NCI-H2227 treated with DMSO at 0.1 percent for 48 hours (cell line): ENCODE measurements around the gene CELF2.

Experiments used
- DNase-seq: peaks from one replicate; lab custom pipeline; 2025; lab: John Stamatoyannopoulos, UW

CELF2 gene

GRCh38 chr10:11303361-11304170 lies 285.9 kb downstream of the CELF2 start:
- DNase-seq: no peak

GRCh38 chr10:11304906-11305585 lies 287.4 kb downstream of the CELF2 start:
- DNase-seq: no peak

GRCh38 chr10:11305825-11306593 lies 288.3 kb downstream of the CELF2 start:
- DNase-seq: no peak

GRCh38 chr10:11307004-11307403 lies 289.3 kb downstream of the CELF2 start:
- no peak for DNase-seq

GRCh38 chr10:11307937-11308336 lies 290.3 kb downstream of the CELF2 start:
- DNase-seq: no peak

- DNase-seq: no peak
These were observed 293.4 kb downstream of the CELF2 start for GRCh38 chr10:11311027-11311426.

GRCh38 chr10:11313463-11313862 lies 295.8 kb downstream of the CELF2 start:
- DNase-seq: no peak

- no peak for DNase-seq
These were observed 300.4 kb downstream of the CELF2 start for GRCh38 chr10:11317936-11318670.

GRCh38 chr10:11318826-11319598 lies 301.3 kb downstream of the CELF2 start:
- DNase-seq: no peak

GRCh38 chr10:11319990-11320602 lies 302.4 kb downstream of the CELF2 start:
- no peak for DNase-seq

- no peak for DNase-seq
These were observed 303.3 kb downstream of the CELF2 start for GRCh38 chr10:11320809-11321520.

- no peak for DNase-seq
These were observed 305.0 kb downstream of the CELF2 start for GRCh38 chr10:11322698-11323097.

- DNase-seq: no peak
These were observed 307.2 kb downstream of the CELF2 start for GRCh38 chr10:11324761-11325321.

- DNase-seq: no peak
These were observed 308.1 kb downstream of the CELF2 start for GRCh38 chr10:11325817-11326216.

- no peak for DNase-seq
These were observed 308.6 kb downstream of the CELF2 start for GRCh38 chr10:11326241-11326640.

- DNase-seq: no peak
These were observed 309.4 kb downstream of the CELF2 start for GRCh38 chr10:11326913-11327616.

- no peak for DNase-seq
These were observed 310.8 kb downstream of the CELF2 start for GRCh38 chr10:11328264-11329061.

GRCh38 chr10:11329062-11329673 lies 311.5 kb downstream of the CELF2 start:
- no peak for DNase-seq
